Measurements from ENCODE around the gene KCNJ12.
"Not testable (repeated sequence)": the region's sequence is repeated elsewhere in the genome, so short reads cannot be mapped to it uniquely, and the experiment has no call there.

- TF ChIP-seq, protein P1, sequence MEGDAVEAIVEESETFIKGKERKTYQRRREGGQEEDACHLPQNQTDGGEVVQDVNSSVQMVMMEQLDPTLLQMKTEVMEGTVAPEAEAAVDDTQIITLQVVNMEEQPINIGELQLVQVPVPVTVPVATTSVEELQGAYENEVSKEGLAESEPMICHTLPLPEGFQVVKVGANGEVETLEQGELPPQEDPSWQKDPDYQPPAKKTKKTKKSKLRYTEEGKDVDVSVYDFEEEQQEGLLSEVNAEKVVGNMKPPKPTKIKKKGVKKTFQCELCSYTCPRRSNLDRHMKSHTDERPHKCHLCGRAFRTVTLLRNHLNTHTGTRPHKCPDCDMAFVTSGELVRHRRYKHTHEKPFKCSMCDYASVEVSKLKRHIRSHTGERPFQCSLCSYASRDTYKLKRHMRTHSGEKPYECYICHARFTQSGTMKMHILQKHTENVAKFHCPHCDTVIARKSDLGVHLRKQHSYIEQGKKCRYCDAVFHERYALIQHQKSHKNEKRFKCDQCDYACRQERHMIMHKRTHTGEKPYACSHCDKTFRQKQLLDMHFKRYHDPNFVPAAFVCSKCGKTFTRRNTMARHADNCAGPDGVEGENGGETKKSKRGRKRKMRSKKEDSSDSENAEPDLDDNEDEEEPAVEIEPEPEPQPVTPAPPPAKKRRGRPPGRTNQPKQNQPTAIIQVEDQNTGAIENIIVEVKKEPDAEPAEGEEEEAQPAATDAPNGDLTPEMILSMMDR (IDR thresholded peaks at IDR 0.05): not testable (repeated sequence)
- not testable (repeated sequence) for TF ChIP-seq POLR2A (IDR thresholded peaks at IDR 0.05)
Observed at GRCh38 chr17:21426876-21427275, 50.7 kb downstream of the KCNJ12 start.

All from Peyer's patch (tissue), 4 donors.